ENCODE data around the gene AFF3. TPM values are rescaled to one million over a fixed set of nuclear protein-coding genes. Genes with fewer than 3 reads are reported as not detected.

Gene AFF3
- total and polyA plus RNA-seq, 2 donors (not counting 1 experiment from before 2014, with no cell fraction given), result 0.50 to 2.5 TPM

GRCh38 chr2:99651930-99652670 is 490.3 kb downstream of the AFF3 start:
- Histone ChIP-seq H3K27me3 (ENCODE audit: control insufficient read depth, insufficient read depth, low read length) (no peaks in the 10 kb centered on the region), H3K36me3 (ENCODE audit: control insufficient read depth, insufficient read depth, low read length) (no peaks in the 10 kb centered on the region), H3K4me2 (ENCODE audit: extremely low read depth, insufficient read depth, low read length) (no peak overlapping the region), H4K20me1 (ENCODE audit: control insufficient read depth, extremely low read depth, insufficient read depth, low read length) (no peaks in the 10 kb centered on the region), H3K27ac (ENCODE audit: insufficient read depth, low read length) (no peak overlapping the region), H2AFZ (ENCODE audit: low read length) (no peak overlapping the region), H3K79me2 (ENCODE audit: control insufficient read depth, insufficient read depth, low read length) (no peaks in the 10 kb centered on the region), H3K9me3 (ENCODE audit: control insufficient read depth, insufficient read depth, low read depth, low read length) (no peaks in the 10 kb centered on the region), H3K4me3 (replicated peaks in 1 of 4; ENCODE audit: control extremely low read depth in 1 of 4, insufficient read depth in 1 of 4, low read depth in 3 of 4, low read length in 4 of 4) (no peak overlapping the region), H3K9ac (ENCODE audit: insufficient read depth, low read length) (no peak overlapping the region), H3K4me1 (ENCODE audit: control insufficient read depth, extremely low read depth, insufficient read depth, low read length) (no peaks in the 10 kb centered on the region)
- TF ChIP-seq CTCF (conservative IDR thresholded peaks at IDR 0.05 in 1 of 2, IDR thresholded peaks at IDR 0.05 in 1 of 2; ENCODE audit: low read depth in 1 of 2, low read length in 2 of 2), result no peak
- TF ChIP-seq EZH2 (IDR thresholded peaks at IDR 0.05; ENCODE audit: low read length, missing control alignments), result no peak
- DNase-seq (ENCODE audit: low read depth in 2 of 2), result peak in 1 of 2 donors; percentile 86

- H2AFZ ChIP-seq (ENCODE audit: low read length), result no peak overlapping the region
- no peak overlapping the region for H3K4me3 ChIP-seq (replicated peaks in 1 of 4; ENCODE audit: control extremely low read depth in 1 of 4, insufficient read depth in 1 of 4, low read depth in 3 of 4, low read length in 4 of 4)
- H3K4me1 ChIP-seq (ENCODE audit: control insufficient read depth, extremely low read depth, insufficient read depth, low read length), result no peaks in the 10 kb centered on the region
- DNase-seq (ENCODE audit: low read depth in 2 of 2), result no peak
- H3K9ac ChIP-seq (ENCODE audit: insufficient read depth, low read length), result no peak overlapping the region
- H3K27me3 ChIP-seq (ENCODE audit: control insufficient read depth, insufficient read depth, low read length), result no peaks in the 10 kb centered on the region
- H3K79me2 ChIP-seq (ENCODE audit: control insufficient read depth, insufficient read depth, low read length), result no peaks in the 10 kb centered on the region
- TF ChIP-seq CTCF (conservative IDR thresholded peaks at IDR 0.05 in 1 of 2, IDR thresholded peaks at IDR 0.05 in 1 of 2; ENCODE audit: low read depth in 1 of 2, low read length in 2 of 2) (no peak), EZH2 (IDR thresholded peaks at IDR 0.05; ENCODE audit: low read length, missing control alignments) (no peak)
- H3K27ac ChIP-seq (ENCODE audit: insufficient read depth, low read length), result no peak overlapping the region
- no peaks in the 10 kb centered on the region for H3K9me3 ChIP-seq (ENCODE audit: control insufficient read depth, insufficient read depth, low read depth, low read length)
- H3K4me2 ChIP-seq (ENCODE audit: extremely low read depth, insufficient read depth, low read length), result no peak overlapping the region
- H3K36me3 ChIP-seq (ENCODE audit: control insufficient read depth, insufficient read depth, low read length), result no peaks in the 10 kb centered on the region
- no peaks in the 10 kb centered on the region for H4K20me1 ChIP-seq (ENCODE audit: control insufficient read depth, extremely low read depth, insufficient read depth, low read length)
Measured at GRCh38 chr2:99648906-99649789, 493.2 kb downstream of the AFF3 start.

- no peak overlapping the region for H3K27ac ChIP-seq (ENCODE audit: insufficient read depth, low read length)
Measured at GRCh38 chr2:99648178-99648844, 494.1 kb downstream of the AFF3 start.

More at GRCh38 chr2:99648178-99648844, 494.1 kb downstream of the AFF3 start:
- Histone ChIP-seq H3K9me3 (ENCODE audit: control insufficient read depth, insufficient read depth, low read depth, low read length) (no peaks in the 10 kb centered on the region), H3K4me3 (replicated peaks in 1 of 4; ENCODE audit: control extremely low read depth in 1 of 4, insufficient read depth in 1 of 4, low read depth in 3 of 4, low read length in 4 of 4) (no peak overlapping the region), H4K20me1 (ENCODE audit: control insufficient read depth, extremely low read depth, insufficient read depth, low read length) (no peaks in the 10 kb centered on the region), H3K36me3 (ENCODE audit: control insufficient read depth, insufficient read depth, low read length) (no peaks in the 10 kb centered on the region), H2AFZ (ENCODE audit: low read length) (no peak overlapping the region), H3K9ac (ENCODE audit: insufficient read depth, low read length) (no peak overlapping the region), H3K27me3 (ENCODE audit: control insufficient read depth, insufficient read depth, low read length) (no peaks in the 10 kb centered on the region), H3K4me2 (ENCODE audit: extremely low read depth, insufficient read depth, low read length) (no peak overlapping the region), H3K4me1 (ENCODE audit: control insufficient read depth, extremely low read depth, insufficient read depth, low read length) (no peaks in the 10 kb centered on the region), H3K79me2 (ENCODE audit: control insufficient read depth, insufficient read depth, low read length) (no peaks in the 10 kb centered on the region)
- DNase-seq (ENCODE audit: low read depth in 2 of 2), result peak; percentile 71 to 89
- TF ChIP-seq EZH2 (IDR thresholded peaks at IDR 0.05; ENCODE audit: low read length, missing control alignments) (no peak), CTCF (conservative IDR thresholded peaks at IDR 0.05 in 1 of 2, IDR thresholded peaks at IDR 0.05 in 1 of 2; ENCODE audit: low read depth in 1 of 2, low read length in 2 of 2) (no peak)

All from fibroblast of lung (primary cell).